NB4 (cell line): ENCODE data around the gene LHX4.

Experiments used
- POLR2A ChIP-seq: IDR thresholded peaks from 2 replicates; pipeline ENCODE4 v1.6.1; 2011; ENCODE audit warnings: mild to moderate bottlenecking; ENCODE audit not compliant: insufficient read length; ENCODE audit errors: extremely low read depth
- TF ChIP-seq, protein P1 (sequence below): IDR thresholded peaks from one replicate; pipeline ENCODE4 v1.5.1; 2012; ENCODE audit warnings: low read depth, low read length

DNA sequence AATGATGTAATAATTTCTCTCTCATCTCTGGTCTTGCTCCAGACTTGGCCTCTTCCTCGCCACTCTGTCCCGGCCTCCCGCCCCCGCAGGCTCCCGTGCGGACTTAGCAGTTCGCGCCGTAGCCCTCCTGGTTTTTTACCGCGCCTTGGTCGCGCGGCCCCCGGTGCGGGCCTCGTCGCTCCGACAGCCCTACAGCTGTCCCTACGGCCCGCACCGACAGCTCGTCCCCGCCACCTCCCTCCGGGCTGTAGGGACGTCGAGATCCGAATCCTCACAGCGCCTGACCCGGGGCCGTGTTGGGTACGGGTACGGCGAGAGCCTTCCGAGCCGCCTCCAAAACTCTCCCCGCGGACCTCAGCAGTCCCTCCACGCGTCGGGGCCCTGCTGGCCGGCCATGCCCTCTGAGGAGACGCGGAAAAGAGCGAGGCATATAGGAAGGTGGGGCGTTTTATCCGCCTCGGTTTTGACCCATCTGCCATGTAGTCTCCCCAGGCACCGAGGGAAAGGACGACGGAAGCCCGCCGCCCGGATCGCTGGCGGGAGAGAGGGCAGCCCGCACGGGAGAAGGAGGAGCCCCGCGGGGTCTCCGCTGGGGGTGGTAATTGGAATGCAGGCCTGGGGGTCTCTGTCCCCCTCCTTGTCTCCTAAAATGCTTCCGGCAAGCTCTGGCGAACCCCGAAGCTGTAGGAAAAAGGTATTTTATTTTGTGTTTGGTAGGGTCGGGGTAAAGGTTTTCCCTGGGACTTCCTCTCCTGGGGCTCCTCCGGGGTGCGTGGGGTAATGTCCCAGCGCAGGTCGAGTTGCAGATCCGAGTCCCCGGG is 3.3 kb downstream of the LHX4 start:
- TF ChIP-seq, protein P1, sequence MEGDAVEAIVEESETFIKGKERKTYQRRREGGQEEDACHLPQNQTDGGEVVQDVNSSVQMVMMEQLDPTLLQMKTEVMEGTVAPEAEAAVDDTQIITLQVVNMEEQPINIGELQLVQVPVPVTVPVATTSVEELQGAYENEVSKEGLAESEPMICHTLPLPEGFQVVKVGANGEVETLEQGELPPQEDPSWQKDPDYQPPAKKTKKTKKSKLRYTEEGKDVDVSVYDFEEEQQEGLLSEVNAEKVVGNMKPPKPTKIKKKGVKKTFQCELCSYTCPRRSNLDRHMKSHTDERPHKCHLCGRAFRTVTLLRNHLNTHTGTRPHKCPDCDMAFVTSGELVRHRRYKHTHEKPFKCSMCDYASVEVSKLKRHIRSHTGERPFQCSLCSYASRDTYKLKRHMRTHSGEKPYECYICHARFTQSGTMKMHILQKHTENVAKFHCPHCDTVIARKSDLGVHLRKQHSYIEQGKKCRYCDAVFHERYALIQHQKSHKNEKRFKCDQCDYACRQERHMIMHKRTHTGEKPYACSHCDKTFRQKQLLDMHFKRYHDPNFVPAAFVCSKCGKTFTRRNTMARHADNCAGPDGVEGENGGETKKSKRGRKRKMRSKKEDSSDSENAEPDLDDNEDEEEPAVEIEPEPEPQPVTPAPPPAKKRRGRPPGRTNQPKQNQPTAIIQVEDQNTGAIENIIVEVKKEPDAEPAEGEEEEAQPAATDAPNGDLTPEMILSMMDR, result no peak
- TF ChIP-seq POLR2A, result no peak
